ENCODE results near the gene NTMT1. TPM values are rescaled to one million over a fixed set of nuclear protein-coding genes. Genes with fewer than 3 reads are reported as not detected.

NTMT1 gene
- total RNA-seq, 2 experiments from 2014 or later: 50.7 to 52.5 TPM

GRCh38 chr9:129609486-129610212 lies 16.3 kb upstream of the NTMT1 start:
- Histone ChIP-seq H3K4me3 (ENCODE audit: low read length) (peak overlapping the region; percentile 38), H3K27ac (ENCODE audit: low read depth in 1 of 2, low read length in 2 of 2) (peak overlapping the region in 1 of 2 donors; percentile 36), H3K9me3 (ENCODE audit: control insufficient read depth in 1 of 2, insufficient read depth in 1 of 2, low read length in 2 of 2) (no peaks in the 10 kb centered on the region), H3K36me3 (ENCODE audit: insufficient read depth, low read length) (no peaks in the 10 kb centered on the region), H3K4me1 (ENCODE audit: insufficient read depth, low read length) (peaks cover 59% of the 10 kb centered on the region), H3K27me3 (ENCODE audit: control insufficient read depth in 1 of 2, insufficient read depth in 2 of 2, low read length in 2 of 2) (peaks cover 0 to 5% of the 10 kb centered on the region in 2 experiments)
- intact Hi-C loops (cut with DNase I, micrococcal nuclease): loop anchor here (1.0 to 10.0 kb wide), 12 partner anchors 15 to 479 kb away; no protein-coding TSS in a partner anchor
- ChIA-PET POLR2A (interaction anchor here (1.5 to 2.1 kb wide), 3 partner anchors 16 to 470 kb away, joined by 6 to 17 read pairs (median 9); partner anchors contain the start of genes IER5L and NTMT1), CTCF (interaction anchor here (1.0 to 2.3 kb wide), 6 partner anchors 15 to 474 kb away, joined by 4 to 17 read pairs (median 8); no protein-coding TSS in a partner anchor)
- Mint-ChIP-seq H3K9me3 (no peaks in the 10 kb centered on the region), H3K27me3 (no peaks in the 10 kb centered on the region), H3K4me1 (ENCODE audit: low read depth) (peaks cover 47% of the 10 kb centered on the region), H3K27ac (peak overlapping the region; percentile 92), H3K36me3 (ENCODE audit: low read depth) (peaks cover 4% of the 10 kb centered on the region), H3K4me3 (peak overlapping the region; percentile 97)
- peak; percentile 76 for ATAC-seq (ENCODE audit: poor library complexity)
- no peak for TF ChIP-seq CTCF (IDR thresholded peaks at IDR 0.05)
- peak; percentile 45 to 89 (median 73) for DNase-seq

GRCh38 chr9:129610213-129610472 lies 15.8 kb upstream of the NTMT1 start:
- no peak overlapping the region for H3K27ac ChIP-seq (ENCODE audit: low read depth in 1 of 2, low read length in 2 of 2)
- Mint-ChIP-seq H3K27me3 (no peaks in the 10 kb centered on the region), H3K4me1 (ENCODE audit: low read depth) (peaks cover 44% of the 10 kb centered on the region), H3K9me3 (no peaks in the 10 kb centered on the region), H3K27ac (peak overlapping the region; percentile 92), H3K4me3 (peak overlapping the region; percentile 48), H3K36me3 (ENCODE audit: low read depth) (peaks cover 4% of the 10 kb centered on the region)
- intact Hi-C loops (cut with DNase I, micrococcal nuclease): loop anchor here (1.0 to 10.0 kb wide), 10 partner anchors 15 to 479 kb away; no protein-coding TSS in a partner anchor
- DNase-seq (peak in 1 of 14 experiments; percentile 39), ATAC-seq (ENCODE audit: poor library complexity) (peak; percentile 8)
- POLR2A ChIA-PET: interaction anchor here (2.1 kb wide), 1 partner anchor 432 kb away, joined by 9 read pairs; the partner anchor contains the start of gene IER5L
- CTCF ChIA-PET: interaction anchor here (1.4 to 2.3 kb wide), 4 partner anchors 23 to 474 kb away, joined by 4 to 17 read pairs (median 8); no protein-coding TSS in a partner anchor
- no peak for TF ChIP-seq CTCF (IDR thresholded peaks at IDR 0.05)
- H3K4me1 ChIP-seq (ENCODE audit: insufficient read depth, low read length): peaks cover 54% of the 10 kb centered on the region
- no peaks in the 10 kb centered on the region for H3K9me3 ChIP-seq (ENCODE audit: control insufficient read depth in 1 of 2, insufficient read depth in 1 of 2, low read length in 2 of 2)
- peaks cover 0 to 5% of the 10 kb centered on the region in 2 experiments for H3K27me3 ChIP-seq (ENCODE audit: control insufficient read depth in 1 of 2, insufficient read depth in 2 of 2, low read length in 2 of 2)
- H3K4me3 ChIP-seq (ENCODE audit: low read length): peak overlapping the region; percentile 40
- no peaks in the 10 kb centered on the region for H3K36me3 ChIP-seq (ENCODE audit: insufficient read depth, low read length)

- Mint-ChIP-seq H3K4me1 (ENCODE audit: low read depth) (peaks cover 43% of the 10 kb centered on the region), H3K4me3 (peak overlapping the region; percentile 87), H3K27me3 (no peaks in the 10 kb centered on the region), H3K36me3 (ENCODE audit: low read depth) (peaks cover 4% of the 10 kb centered on the region), H3K9me3 (no peaks in the 10 kb centered on the region), H3K27ac (peak overlapping the region; percentile 76)
- TF ChIP-seq CTCF (IDR thresholded peaks at IDR 0.05): peak; percentile 88
- Histone ChIP-seq H3K36me3 (ENCODE audit: insufficient read depth, low read length) (no peaks in the 10 kb centered on the region), H3K4me1 (ENCODE audit: insufficient read depth, low read length) (peaks cover 48% of the 10 kb centered on the region), H3K27me3 (ENCODE audit: control insufficient read depth in 1 of 2, insufficient read depth in 2 of 2, low read length in 2 of 2) (peaks cover 0 to 5% of the 10 kb centered on the region in 2 experiments), H3K4me3 (ENCODE audit: low read length) (peak overlapping the region; percentile 51), H3K27ac (ENCODE audit: low read depth in 1 of 2, low read length in 2 of 2) (no peak overlapping the region), H3K9me3 (ENCODE audit: control insufficient read depth in 1 of 2, insufficient read depth in 1 of 2, low read length in 2 of 2) (no peaks in the 10 kb centered on the region)
- peak; percentile 61 to 86 (median 66) for DNase-seq
- ChIA-PET POLR2A (interaction anchor here (0.9 to 2.1 kb wide), 6 partner anchors 15 to 472 kb away, joined by 3 to 9 read pairs (median 4); partner anchors contain the start of genes IER5L and NTMT1), CTCF (interaction anchor here (0.7 to 2.5 kb wide), 19 partner anchors 10 to 480 kb away, joined by 3 to 23 read pairs (median 5); partner anchors contain the start of genes C9orf50, IER5L and NTMT1)
- peak; percentile 60 for ATAC-seq (ENCODE audit: poor library complexity)
- intact Hi-C loops (cut with DNase I, micrococcal nuclease): loop anchor here (1.0 to 10.0 kb wide), 10 partner anchors 14 to 480 kb away; no protein-coding TSS in a partner anchor
Observed at GRCh38 chr9:129610473-129611306, 15.3 kb upstream of the NTMT1 start.

Data from CD4-positive, alpha-beta T cell (primary cell).